HepG2 (cell line): Measurements from ENCODE around the gene SLC34A3. TPM values are rescaled to one million over a fixed set of nuclear protein-coding genes. Genes with fewer than 3 reads are reported as not detected.

ENCODE experiments used
- ARHGAP35 ChIP-seq: sonication (generic); formaldehyde crosslinking; IDR thresholded peaks from 2 replicates; pipeline ENCODE4 v1.9.0; 2022; ENCODE audit warnings: mild to moderate bottlenecking, inconsistent platforms, moderate library complexity, missing genetic modification reagents, borderline replicate concordance
- ATAD3A ChIP-seq: sonication (generic); formaldehyde crosslinking; IDR thresholded peaks from 2 replicates; pipeline ENCODE4 v1.4.0; 2020; ENCODE audit warnings: missing genetic modification reagents
- CBX5 ChIP-seq: sonication (generic); formaldehyde crosslinking; IDR thresholded peaks from 2 replicates; pipeline ENCODE4 v1.4.0; 2020; ENCODE audit warnings: missing genetic modification reagents, borderline replicate concordance
- ELF3 ChIP-seq: IDR thresholded peaks from 2 replicates; pipeline ENCODE4 v1.6.1; 2016; ENCODE audit warnings: missing genetic modification reagents, missing compliant biosample characterization
- HOXA9 ChIP-seq: sonication (generic); formaldehyde crosslinking; IDR thresholded peaks from 2 replicates; pipeline ENCODE4 v1.8.1; 2022; ENCODE audit warnings: missing genetic modification reagents, mild to moderate bottlenecking, moderate library complexity, borderline replicate concordance
- JUN ChIP-seq: sonication (generic); formaldehyde crosslinking; IDR thresholded peaks from 2 replicates; pipeline ENCODE4 v1.4.0; 2020; ENCODE audit warnings: mild to moderate bottlenecking, missing genetic modification reagents
- JUND ChIP-seq: sonication (generic); formaldehyde crosslinking; IDR thresholded peaks from 2 replicates; pipeline ENCODE4 v1.8.0; 2022; ENCODE audit warnings: mild to moderate bottlenecking, missing genetic modification reagents
- LBX2 ChIP-seq: sonication (generic); formaldehyde crosslinking; IDR thresholded peaks from 2 replicates; pipeline ENCODE4 v1.5.0; 2020; ENCODE audit warnings: missing genetic modification reagents, mild to moderate bottlenecking, borderline replicate concordance
- NCOA1 ChIP-seq: sonication (generic); formaldehyde crosslinking; IDR thresholded peaks from 2 replicates; pipeline ENCODE4 v1.9.0; 2021; ENCODE audit warnings: missing genetic modification reagents
- PCBP2 ChIP-seq: fragments of 200-400 bp; formaldehyde crosslinking; optimal IDR thresholded peaks from 2 replicates; pipeline ENCODE3; 2018; ENCODE audit warnings: low read length, low read depth; ENCODE audit not compliant: poor library complexity, severe bottlenecking
- PITX1 ChIP-seq: sonication (generic); formaldehyde crosslinking; IDR thresholded peaks from 2 replicates; pipeline ENCODE4 v1.5.1; 2020; ENCODE audit warnings: mild to moderate bottlenecking, missing genetic modification reagents
- TCF7L2 ChIP-seq: IDR thresholded peaks from 2 replicates; pipeline ENCODE4 v1.6.1; 2011; ENCODE audit warnings: mild to moderate bottlenecking, low read depth, low read length, moderate library complexity
- TIGD3 ChIP-seq: sonication (generic); formaldehyde crosslinking; IDR thresholded peaks from 2 replicates; pipeline ENCODE4 v1.5.1; 2020; ENCODE audit warnings: mild to moderate bottlenecking, missing genetic modification reagents, borderline replicate concordance
- U2AF1 ChIP-seq: fragments of 200-400 bp; formaldehyde crosslinking; optimal IDR thresholded peaks from 2 replicates; pipeline ENCODE3; 2017; ENCODE audit warnings: mild to moderate bottlenecking, low read depth, low read length
- ZBTB39 ChIP-seq: sonication (generic); formaldehyde crosslinking; IDR thresholded peaks from 2 replicates; pipeline ENCODE4 v1.5.0; 2020; ENCODE audit warnings: missing genetic modification reagents
- ZNF354B ChIP-seq: sonication (generic); formaldehyde crosslinking; IDR thresholded peaks from 2 replicates; pipeline ENCODE4 v1.8.0; 2022; ENCODE audit warnings: mild to moderate bottlenecking, missing genetic modification reagents
- ZNF615 ChIP-seq: sonication (generic); formaldehyde crosslinking; IDR thresholded peaks from 2 replicates; pipeline ENCODE4 v1.5.0; 2020; ENCODE audit warnings: mild to moderate bottlenecking, missing genetic modification reagents, borderline replicate concordance
- ZNF660 ChIP-seq: sonication (generic); formaldehyde crosslinking; IDR thresholded peaks from 2 replicates; pipeline ENCODE4 v1.5.1; 2020; ENCODE audit warnings: mild to moderate bottlenecking, low read depth, missing genetic modification reagents, borderline replicate concordance
- ZNF703 ChIP-seq: sonication (generic); formaldehyde crosslinking; IDR thresholded peaks from 2 replicates; pipeline ENCODE4 v1.5.1; 2020; ENCODE audit warnings: missing genetic modification reagents, mild to moderate bottlenecking, moderate library complexity, borderline replicate concordance
- ZXDC ChIP-seq: sonication (generic); formaldehyde crosslinking; IDR thresholded peaks from 2 replicates; pipeline ENCODE4 v1.5.0; 2020; ENCODE audit warnings: mild to moderate bottlenecking, missing genetic modification reagents
- polyA plus RNA-seq, 8 experiments: library from polyadenylated mRNA; depleted of rRNA in 3 of 8; stranded (reverse) in 7 of 8; unstranded in 1 of 8; fragments of >200 nt; fragmentation: Illumina TruSeq in 4 of 8; extraction: Trizol in 4 of 8; gene quantifications; 2 replicates each; pipeline versions ENCODE4 v1.2.1 to v1.2.3, GENCODE V29; 2011 to 2016; ENCODE audit warnings: low read depth in 4 of 8, missing spikeins in 1 of 8, mixed read lengths in 1 of 8; ENCODE audit not compliant: insufficient read depth in 1 of 8
- total RNA-seq, 5 experiments: library from RNA; depleted of rRNA; stranded (reverse); fragments of >200 nt; fragmentation: Illumina TruSeq; extraction: Trizol; gene quantifications; 2 replicates each; pipeline ENCODE4 v1.2.3, GENCODE V29; 2016; ENCODE audit warnings: low read depth in 1 of 5

The SLC34A3 gene
- total and polyA plus RNA-seq, 2 of the 13 experiments (the other 11 are each of a cell fraction or from before 2014, with no cell fraction given), result 0.07 to 1.0 TPM

- peak; percentile 70 for TF ChIP-seq ELF3 (CRISPR knock-in tag)
- TF ChIP-seq JUN (CRISPR knock-in tag), result peak; percentile 71; the same call in 1 of the 2 replicates
- TF ChIP-seq ZBTB39 (CRISPR knock-in tag), result 0 out of 2 replicates have a peak, but pooled peaks have one; percentile 23
- peak; percentile 93; the same call in 1 of the 2 replicates for TF ChIP-seq NCOA1
- TF ChIP-seq TCF7L2, result no peak
- TF ChIP-seq ZXDC (CRISPR knock-in tag), result no peak; the same call in 1 of the 2 replicates
- TF ChIP-seq PCBP2, result no peak
- no peak for TF ChIP-seq ZNF615
- 0 out of 2 replicates have a peak, but pooled peaks have one; percentile 59 for TF ChIP-seq ARHGAP35 (CRISPR knock-in tag)
- no peak for TF ChIP-seq ATAD3A
- TF ChIP-seq PITX1, result 0 out of 2 replicates have a peak, but pooled peaks have one; percentile 47
- TF ChIP-seq JUND (CRISPR knock-in tag), result peak; percentile 87; the same call in 1 of the 2 replicates
- TF ChIP-seq TIGD3 (CRISPR knock-in tag), result no peak; the same call in 1 of the 2 replicates
- 0 out of 2 replicates have a peak, but pooled peaks have one; percentile 50 for TF ChIP-seq LBX2 (CRISPR knock-in tag)
- no peak for TF ChIP-seq HOXA9
- TF ChIP-seq ZNF660 (CRISPR knock-in tag), result no peak
- no peak for TF ChIP-seq ZNF354B (CRISPR knock-in tag)
- TF ChIP-seq CBX5 (CRISPR knock-in tag), result peak; percentile 93
- no peak for TF ChIP-seq U2AF1
- TF ChIP-seq ZNF703 (CRISPR knock-in tag), result no peak
Observed at GRCh38 chr9:137188490-137189296, 42.0 kb upstream of the SLC34A3 start, which contains the start of the genes ANAPC2 and SSNA1 (continued).
